Measurements from ENCODE around the gene CHD2. TPM values are rescaled to one million over a fixed set of nuclear protein-coding genes. Genes with fewer than 3 reads are reported as not detected.

Gene CHD2
- total RNA-seq, 1 donor from 2014 or later: 100 TPM

- intact Hi-C loops (cut with DNase I): no loop called here
- Histone ChIP-seq H3K27ac (peak overlapping the region; percentile 31), H3K4me1 (peaks cover 79% of the 10 kb centered on the region), H3K36me3 (peaks cover 0 to 6% of the 10 kb centered on the region in 2 donors), H3K9me3 (no peaks in the 10 kb centered on the region), H3K4me3 (no peak overlapping the region), H3K27me3 (no peaks in the 10 kb centered on the region)
- DNase-seq (ENCODE audit: extremely low spot score in 2 of 2): no peak
- TF ChIP-seq POLR2A (IDR thresholded peaks at IDR 0.05) (no peak), POLR2AphosphoS5 (IDR thresholded peaks at IDR 0.05; ENCODE audit: insufficient read depth in 1 of 2, low read depth in 1 of 2) (no peak), CTCF (IDR thresholded peaks at IDR 0.05) (no peak)
Observed at GRCh38 chr15:93067649-93068085, 167.5 kb downstream of the CHD2 start.

- intact Hi-C loops (cut with DNase I): no loop called here
- H3K27me3 ChIP-seq: no peaks in the 10 kb centered on the region
- H3K27ac ChIP-seq: peak overlapping the region; percentile 31
- H3K36me3 ChIP-seq: peaks cover 0 to 6% of the 10 kb centered on the region in 2 donors
- no peak for TF ChIP-seq POLR2AphosphoS5 (IDR thresholded peaks at IDR 0.05; ENCODE audit: insufficient read depth in 1 of 2, low read depth in 1 of 2)
- no peak for TF ChIP-seq POLR2A (IDR thresholded peaks at IDR 0.05)
- TF ChIP-seq CTCF (IDR thresholded peaks at IDR 0.05): no peak
- H3K4me3 ChIP-seq: no peak overlapping the region
- DNase-seq (ENCODE audit: extremely low spot score in 2 of 2): no peak
- no peaks in the 10 kb centered on the region for H3K9me3 ChIP-seq
- H3K4me1 ChIP-seq: peaks cover 75% of the 10 kb centered on the region
Observed at GRCh38 chr15:93068581-93069199, 168.6 kb downstream of the CHD2 start.

DNA sequence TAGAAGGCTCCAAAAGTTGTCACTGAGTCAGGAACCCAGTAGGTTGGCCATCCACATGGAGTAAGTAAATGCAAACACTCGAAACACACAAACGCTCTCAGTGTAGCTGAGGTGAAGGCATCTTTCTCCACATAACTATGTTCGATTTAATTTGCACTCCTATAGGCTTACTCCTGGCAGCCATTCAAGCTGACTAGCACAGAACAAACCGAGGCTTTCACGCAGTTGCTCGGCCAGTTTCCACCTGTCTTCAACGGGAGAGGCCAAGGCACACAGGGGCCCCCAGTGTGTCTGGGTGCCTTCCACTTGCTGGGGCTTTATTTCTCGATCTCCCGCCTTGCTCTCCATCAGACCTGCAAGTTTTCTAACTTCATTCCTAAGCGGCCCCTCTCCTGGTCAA, 170.0 kb downstream of the CHD2 start:
- Histone ChIP-seq H3K4me3 (peak overlapping the region; percentile 72 to 93), H3K4me1 (peaks cover 72% of the 10 kb centered on the region)

DNA sequence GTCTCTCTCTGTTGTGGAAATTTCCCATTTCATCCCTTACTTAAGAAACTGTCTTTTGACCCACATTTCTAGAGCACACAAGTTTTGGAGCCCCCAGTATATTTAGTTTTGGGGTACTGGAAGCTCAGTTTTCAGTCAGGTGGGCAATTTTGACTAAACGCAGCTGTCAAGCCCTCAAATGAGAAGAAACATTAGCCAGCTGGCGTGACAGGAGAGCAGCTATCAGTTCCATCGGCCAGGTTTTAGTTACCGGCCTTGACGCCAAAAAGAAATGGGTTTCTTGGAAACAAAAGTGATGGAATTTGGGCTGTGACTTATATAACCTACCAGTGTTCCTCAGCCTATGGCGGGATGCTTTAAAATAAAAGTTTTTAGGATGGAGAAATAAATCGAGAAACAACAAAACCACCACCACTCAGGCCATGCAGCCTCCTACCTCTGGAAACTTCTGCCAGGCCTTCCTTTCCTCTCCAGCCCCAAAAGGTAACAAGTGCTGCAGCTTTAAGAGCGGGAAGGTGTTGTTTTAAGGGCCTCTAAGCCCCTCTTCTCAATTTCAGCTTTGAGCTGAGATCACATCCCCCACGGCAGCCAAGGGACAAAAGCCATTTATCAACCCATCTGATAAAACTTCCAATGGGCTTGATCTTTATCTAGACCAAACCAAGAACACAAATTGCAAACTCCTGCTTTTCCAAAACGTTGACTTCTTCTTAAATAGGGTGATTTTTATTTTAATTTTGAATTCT, 170.6 kb downstream of the CHD2 start:
- no peak for DNase-seq (ENCODE audit: extremely low spot score in 2 of 2)
- H3K27ac ChIP-seq: peak overlapping the region; percentile 95
- H3K4me3 ChIP-seq: peak overlapping the region; percentile 72 to 93
- no peaks in the 10 kb centered on the region for H3K9me3 ChIP-seq
- H3K4me1 ChIP-seq: peaks cover 72% of the 10 kb centered on the region
- H3K27me3 ChIP-seq: no peaks in the 10 kb centered on the region
- peaks cover 0 to 2% of the 10 kb centered on the region in 2 donors for H3K36me3 ChIP-seq
- no peak for TF ChIP-seq CTCF (IDR thresholded peaks at IDR 0.05)
- TF ChIP-seq POLR2AphosphoS5 (IDR thresholded peaks at IDR 0.05; ENCODE audit: insufficient read depth in 1 of 2, low read depth in 1 of 2): no peak
- TF ChIP-seq POLR2A (IDR thresholded peaks at IDR 0.05): no peak
- intact Hi-C loops (cut with DNase I): no loop called here

More for the DNA sequence above, 170.0 kb downstream of the CHD2 start:
- peak overlapping the region; percentile 95 for H3K27ac ChIP-seq
- H3K27me3 ChIP-seq: no peaks in the 10 kb centered on the region
- H3K36me3 ChIP-seq: peaks cover 0 to 6% of the 10 kb centered on the region in 2 donors
- TF ChIP-seq POLR2A (IDR thresholded peaks at IDR 0.05) (no peak), POLR2AphosphoS5 (IDR thresholded peaks at IDR 0.05; ENCODE audit: insufficient read depth in 1 of 2, low read depth in 1 of 2) (no peak), CTCF (IDR thresholded peaks at IDR 0.05) (no peak)
- no peaks in the 10 kb centered on the region for H3K9me3 ChIP-seq
- intact Hi-C loops (cut with DNase I): no loop called here
- no peak for DNase-seq (ENCODE audit: extremely low spot score in 2 of 2)
